Suprapubic skin (tissue), 4 donors: Measurements from ENCODE around the gene EIF4A2. TPM values are rescaled to one million over a fixed set of nuclear protein-coding genes. Genes with fewer than 3 reads are reported as not detected.

Source experiments
- DNase-seq, 2 donors: peaks; one replicate each; pipeline ENCODE4 v3.0.0-alpha.2; 2019; ENCODE audit warnings: low spot score in 2 of 2
- H3K27ac ChIP-seq: fragments of 200-600 bp; sonication (generic); one replicate; pipeline ENCODE4 v1.5.1; 2019
- H3K27me3 ChIP-seq: fragments of 200-600 bp; sonication (generic); one replicate; pipeline ENCODE4 v1.5.1; 2019
- H3K36me3 ChIP-seq: fragments of 200-600 bp; sonication (generic); one replicate; pipeline ENCODE4 v1.5.1; 2019
- H3K4me1 ChIP-seq: fragments of 200-600 bp; sonication (generic); one replicate; pipeline ENCODE4 v1.5.1; 2019
- H3K4me3 ChIP-seq: fragments of 200-600 bp; sonication (generic); one replicate; pipeline ENCODE4 v1.5.1; 2019; ENCODE audit warnings: mild to moderate bottlenecking
- H3K9me3 ChIP-seq: fragments of 200-600 bp; sonication (generic); one replicate; pipeline ENCODE4 v1.5.1; 2019
- EP300 ChIP-seq: sonication (generic); formaldehyde crosslinking; IDR thresholded peaks from one replicate; pipeline ENCODE4 v1.6.1; 2017; ENCODE audit warnings: antibody characterized with exemption
- POLR2A ChIP-seq, 2 donors: fragments of 450-650 bp; IDR thresholded peaks; one replicate each; pipeline ENCODE4 v1.6.1; 2017; ENCODE audit warnings: antibody characterized with exemption in 2 of 2, mild to moderate bottlenecking in 2 of 2, moderate library complexity in 2 of 2
- POLR2AphosphoS5 ChIP-seq, 3 donors: sonication (generic); formaldehyde crosslinking; IDR thresholded peaks; one replicate each; pipeline ENCODE4 v1.6.1; 2017; ENCODE audit warnings: antibody characterized with exemption in 3 of 3
- WGBS: methylation state at CpG from one replicate; pipeline ENCODE4 v1.1.5; 2018; 5-methylcytosine and 5-hydroxymethylcytosine counted together
- total RNA-seq, 4 donors: library from RNA; depleted of rRNA; stranded (reverse); fragments of >200 nt; gene quantifications; one replicate each; pipeline ENCODE4 v1.1.0, GENCODE V29; 2016
- TF ChIP-seq, protein P1 (sequence below), 2 donors: fragments of 200-600 bp in 1 of 2; fragments of 450-650 bp in 1 of 2; sonication (generic) in 1 of 2; IDR thresholded peaks; one replicate each; pipeline ENCODE4 v1.5.1; 2016 to 2019; ENCODE audit warnings: antibody characterized with exemption in 2 of 2, mild to moderate bottlenecking in 1 of 2, moderate library complexity in 1 of 2

Gene EIF4A2
- total RNA-seq, 4 donors from 2014 or later: 209 to 410 (median 291) TPM

DNA sequence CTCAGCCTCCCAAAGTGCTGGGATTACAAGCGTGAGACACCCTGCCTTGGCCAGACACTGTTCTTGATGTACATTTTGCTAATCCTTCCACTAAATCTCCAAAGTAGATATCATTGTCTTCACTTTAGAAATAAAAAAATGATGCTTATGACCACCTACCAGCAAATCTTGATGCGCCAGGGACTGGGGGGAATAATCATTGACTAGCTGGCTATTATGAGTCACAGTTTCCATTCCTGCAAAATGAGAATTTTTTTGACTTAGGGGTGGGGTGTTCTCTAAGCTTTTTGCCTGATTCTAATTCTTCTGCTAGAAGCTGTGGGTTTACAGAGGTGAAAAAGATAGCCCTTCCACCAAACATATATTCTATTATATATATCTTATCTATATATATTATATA is 40.0 kb downstream of the EIF4A2 start:
- 75% methylated on average over 2 of the region's 2 CpGs for WGBS
- Histone ChIP-seq H3K4me1 (peaks cover 26% of the 10 kb centered on the region), H3K27ac (no peak overlapping the region), H3K9me3 (no peaks in the 10 kb centered on the region), H3K27me3 (peaks cover 31% of the 10 kb centered on the region), H3K36me3 (no peaks in the 10 kb centered on the region), H3K4me3 (no peak overlapping the region)
- no peak for TF ChIP-seq POLR2A (IDR thresholded peaks at IDR 0.05)
- TF ChIP-seq POLR2AphosphoS5 (IDR thresholded peaks at IDR 0.05): no peak
- TF ChIP-seq, protein P1, sequence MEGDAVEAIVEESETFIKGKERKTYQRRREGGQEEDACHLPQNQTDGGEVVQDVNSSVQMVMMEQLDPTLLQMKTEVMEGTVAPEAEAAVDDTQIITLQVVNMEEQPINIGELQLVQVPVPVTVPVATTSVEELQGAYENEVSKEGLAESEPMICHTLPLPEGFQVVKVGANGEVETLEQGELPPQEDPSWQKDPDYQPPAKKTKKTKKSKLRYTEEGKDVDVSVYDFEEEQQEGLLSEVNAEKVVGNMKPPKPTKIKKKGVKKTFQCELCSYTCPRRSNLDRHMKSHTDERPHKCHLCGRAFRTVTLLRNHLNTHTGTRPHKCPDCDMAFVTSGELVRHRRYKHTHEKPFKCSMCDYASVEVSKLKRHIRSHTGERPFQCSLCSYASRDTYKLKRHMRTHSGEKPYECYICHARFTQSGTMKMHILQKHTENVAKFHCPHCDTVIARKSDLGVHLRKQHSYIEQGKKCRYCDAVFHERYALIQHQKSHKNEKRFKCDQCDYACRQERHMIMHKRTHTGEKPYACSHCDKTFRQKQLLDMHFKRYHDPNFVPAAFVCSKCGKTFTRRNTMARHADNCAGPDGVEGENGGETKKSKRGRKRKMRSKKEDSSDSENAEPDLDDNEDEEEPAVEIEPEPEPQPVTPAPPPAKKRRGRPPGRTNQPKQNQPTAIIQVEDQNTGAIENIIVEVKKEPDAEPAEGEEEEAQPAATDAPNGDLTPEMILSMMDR (IDR thresholded peaks at IDR 0.05): no peak
- no peak for TF ChIP-seq EP300
- DNase-seq: no peak

DNA sequence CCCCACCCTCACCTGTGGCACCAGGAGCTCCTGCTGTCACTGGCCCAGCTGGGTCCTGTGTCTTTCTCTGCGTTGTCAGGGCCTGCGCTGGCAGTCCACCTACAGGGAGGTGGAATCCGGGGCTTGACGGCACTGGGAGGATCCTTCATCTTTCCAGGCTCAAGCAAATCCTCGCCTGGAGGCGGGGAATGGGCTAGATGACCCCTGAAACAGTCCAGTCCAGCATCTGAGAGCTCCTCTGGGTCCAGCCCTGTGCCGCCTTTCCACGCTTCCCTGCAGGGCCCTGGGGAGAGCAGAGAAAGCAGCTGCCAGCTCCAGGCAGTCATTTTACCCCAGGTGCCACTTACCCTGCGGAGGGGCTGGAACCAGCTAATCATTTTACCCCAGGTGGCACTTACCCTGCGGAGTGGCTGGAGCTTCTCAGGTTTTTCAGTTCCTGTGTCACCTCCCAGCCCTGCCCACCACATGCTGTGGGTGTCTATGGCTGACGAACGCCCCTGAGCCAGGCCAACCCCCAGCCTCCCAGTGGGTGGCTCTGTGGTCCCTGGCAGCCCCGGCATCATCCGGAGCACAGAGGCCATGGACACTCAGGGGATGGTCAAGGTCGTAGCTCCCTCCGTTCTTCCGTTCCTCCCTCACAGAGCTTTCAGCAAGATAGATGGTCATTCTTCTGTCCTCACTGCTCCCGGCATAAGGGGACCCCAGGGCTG is 41.2 kb downstream of the EIF4A2 start:
- H3K4me3 ChIP-seq: no peak overlapping the region
- H3K4me1 ChIP-seq: peaks cover 26% of the 10 kb centered on the region
- H3K27ac ChIP-seq: no peak overlapping the region
- 36% methylated on average over 6 of the region's 18 CpGs for WGBS
- no peak for DNase-seq
- no peaks in the 10 kb centered on the region for H3K36me3 ChIP-seq
- H3K27me3 ChIP-seq: peaks cover 43% of the 10 kb centered on the region
- TF ChIP-seq, protein P1 (IDR thresholded peaks at IDR 0.05): no peak
- no peak for TF ChIP-seq EP300
- no peak for TF ChIP-seq POLR2AphosphoS5 (IDR thresholded peaks at IDR 0.05)
- TF ChIP-seq POLR2A (IDR thresholded peaks at IDR 0.05): no peak
- no peaks in the 10 kb centered on the region for H3K9me3 ChIP-seq

DNA sequence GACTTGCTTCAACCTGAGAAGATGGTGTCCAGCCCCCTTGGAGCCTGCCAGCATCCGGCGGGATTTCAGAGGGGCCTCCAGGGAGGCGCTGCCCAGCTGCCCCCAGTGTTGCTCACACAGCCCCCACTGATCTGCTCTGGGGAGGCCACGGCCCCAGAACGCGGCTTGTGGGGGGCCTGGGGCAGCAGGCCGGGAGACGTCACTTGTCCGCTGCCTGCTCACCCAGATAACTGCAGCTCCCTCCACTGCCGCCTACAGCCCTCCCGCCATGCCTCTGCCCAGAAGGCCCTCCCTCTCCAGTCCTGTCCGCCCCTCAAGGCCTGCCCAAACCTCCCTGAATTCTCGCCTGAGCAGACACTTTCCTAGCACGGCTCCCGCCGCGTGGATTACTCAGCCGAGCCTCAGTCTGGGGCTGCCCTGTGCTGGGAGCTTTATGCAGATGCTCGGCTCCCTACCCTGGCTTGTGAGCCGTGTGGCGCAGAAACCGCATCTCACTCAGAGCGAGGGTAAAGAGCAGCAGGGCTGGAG is 42.0 kb downstream of the EIF4A2 start:
- Histone ChIP-seq H3K27me3 (peaks cover 51% of the 10 kb centered on the region), H3K36me3 (no peaks in the 10 kb centered on the region), H3K27ac (no peak overlapping the region), H3K4me3 (no peak overlapping the region), H3K9me3 (no peaks in the 10 kb centered on the region), H3K4me1 (peaks cover 26% of the 10 kb centered on the region)
- 11% methylated on average over 12 of the region's 23 CpGs for WGBS
- TF ChIP-seq, protein P1 (IDR thresholded peaks at IDR 0.05): no peak
- TF ChIP-seq EP300 (no peak), POLR2AphosphoS5 (IDR thresholded peaks at IDR 0.05) (no peak), POLR2A (IDR thresholded peaks at IDR 0.05) (no peak)
- peak in 1 of 2 donors; percentile 62 for DNase-seq

DNA sequence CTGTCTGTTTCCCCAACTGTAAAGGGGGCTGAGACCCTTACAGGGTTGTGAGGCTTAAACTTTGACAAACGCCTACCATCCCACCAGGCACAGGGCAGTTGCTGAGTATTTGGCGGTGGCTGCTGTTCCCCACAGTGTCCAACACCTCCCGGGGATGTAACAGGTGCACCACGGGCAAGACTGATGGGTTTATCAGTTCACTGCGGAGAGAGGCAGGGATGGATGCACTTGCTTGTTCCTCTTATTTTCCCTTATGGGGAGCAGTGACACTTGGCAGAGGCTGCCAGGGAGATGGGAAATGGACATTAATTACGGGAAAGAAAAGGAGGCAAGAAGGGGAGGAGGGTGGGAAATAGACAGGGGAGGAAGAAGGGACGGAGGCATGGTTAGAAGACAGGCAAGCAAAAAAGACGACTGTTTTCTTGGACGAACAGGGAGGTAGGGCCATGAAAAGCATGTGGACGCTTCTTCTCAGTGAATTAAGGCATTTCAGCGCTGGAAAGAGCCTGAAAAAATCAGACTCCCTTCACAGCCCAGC is 42.6 kb downstream of the EIF4A2 start:
- peaks cover 26% of the 10 kb centered on the region for H3K4me1 ChIP-seq
- 23% methylated on average over 11 of the region's 11 CpGs for WGBS
- no peak for DNase-seq
- TF ChIP-seq EP300 (no peak), POLR2A (IDR thresholded peaks at IDR 0.05) (no peak), POLR2AphosphoS5 (IDR thresholded peaks at IDR 0.05) (no peak)
- TF ChIP-seq, protein P1 (IDR thresholded peaks at IDR 0.05): no peak
- peak overlapping the region; percentile 78 for H3K4me3 ChIP-seq
- H3K27ac ChIP-seq: no peak overlapping the region
- H3K36me3 ChIP-seq: no peaks in the 10 kb centered on the region
- H3K27me3 ChIP-seq: peaks cover 57% of the 10 kb centered on the region
- no peaks in the 10 kb centered on the region for H3K9me3 ChIP-seq

DNA sequence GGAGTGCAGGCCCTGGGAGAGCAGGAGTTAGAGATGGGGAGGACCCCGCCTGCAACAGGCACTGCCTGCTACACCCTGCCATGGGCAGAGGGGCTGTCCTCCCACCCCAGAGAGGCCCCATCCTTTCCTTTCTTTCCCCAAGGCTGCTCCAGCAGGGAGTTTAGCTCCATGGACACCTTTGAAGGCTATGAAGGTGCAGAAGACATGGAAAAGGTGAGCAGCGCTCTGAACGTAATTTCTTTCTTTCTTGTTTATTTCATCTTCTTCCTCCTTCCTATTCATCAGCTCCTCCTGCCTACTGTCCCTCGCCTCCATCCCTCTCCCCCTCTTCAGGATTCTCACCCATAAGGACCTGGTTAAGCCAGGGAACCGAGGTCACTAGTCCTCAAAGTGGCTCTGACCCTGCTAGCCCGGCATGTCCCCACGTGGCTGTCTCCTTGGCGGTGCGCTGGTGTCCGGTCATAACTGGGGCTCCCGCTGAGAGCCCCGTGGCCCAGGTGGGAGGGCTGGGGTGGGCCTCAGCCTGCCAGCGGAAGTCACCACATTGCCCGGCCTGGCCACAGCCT is 43.1 kb downstream of the EIF4A2 start:
- H3K9me3 ChIP-seq: no peaks in the 10 kb centered on the region
- WGBS: 14% methylated on average over 12 of the region's 14 CpGs
- H3K36me3 ChIP-seq: no peaks in the 10 kb centered on the region
- TF ChIP-seq POLR2AphosphoS5 (IDR thresholded peaks at IDR 0.05) (no peak), EP300 (no peak), POLR2A (IDR thresholded peaks at IDR 0.05) (no peak)
- TF ChIP-seq, protein P1 (IDR thresholded peaks at IDR 0.05): no peak
- H3K27ac ChIP-seq: no peak overlapping the region
- H3K27me3 ChIP-seq: peaks cover 62% of the 10 kb centered on the region
- H3K4me3 ChIP-seq: peak overlapping the region; percentile 78
- H3K4me1 ChIP-seq: peaks cover 26% of the 10 kb centered on the region
- no peak for DNase-seq
